ENCODE data around the gene PRKAR1B.

DNA sequence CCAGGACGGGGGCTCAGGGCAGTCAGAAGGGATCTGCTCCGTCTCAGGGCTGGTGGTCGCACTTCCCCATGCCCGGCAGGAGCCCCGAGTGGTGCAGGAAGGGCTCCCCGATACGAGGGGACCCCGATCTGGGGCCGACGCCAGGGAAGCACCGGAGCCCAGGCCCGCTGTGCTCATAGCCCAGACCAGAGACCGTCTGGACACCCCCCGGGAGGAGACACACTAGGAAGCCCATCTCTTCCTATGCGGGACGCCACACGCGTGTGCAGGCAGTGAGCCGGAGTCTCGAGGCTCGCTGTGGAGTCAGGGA lies 167.7 kb downstream of the PRKAR1B start:
- TF ChIP-seq, protein P1, sequence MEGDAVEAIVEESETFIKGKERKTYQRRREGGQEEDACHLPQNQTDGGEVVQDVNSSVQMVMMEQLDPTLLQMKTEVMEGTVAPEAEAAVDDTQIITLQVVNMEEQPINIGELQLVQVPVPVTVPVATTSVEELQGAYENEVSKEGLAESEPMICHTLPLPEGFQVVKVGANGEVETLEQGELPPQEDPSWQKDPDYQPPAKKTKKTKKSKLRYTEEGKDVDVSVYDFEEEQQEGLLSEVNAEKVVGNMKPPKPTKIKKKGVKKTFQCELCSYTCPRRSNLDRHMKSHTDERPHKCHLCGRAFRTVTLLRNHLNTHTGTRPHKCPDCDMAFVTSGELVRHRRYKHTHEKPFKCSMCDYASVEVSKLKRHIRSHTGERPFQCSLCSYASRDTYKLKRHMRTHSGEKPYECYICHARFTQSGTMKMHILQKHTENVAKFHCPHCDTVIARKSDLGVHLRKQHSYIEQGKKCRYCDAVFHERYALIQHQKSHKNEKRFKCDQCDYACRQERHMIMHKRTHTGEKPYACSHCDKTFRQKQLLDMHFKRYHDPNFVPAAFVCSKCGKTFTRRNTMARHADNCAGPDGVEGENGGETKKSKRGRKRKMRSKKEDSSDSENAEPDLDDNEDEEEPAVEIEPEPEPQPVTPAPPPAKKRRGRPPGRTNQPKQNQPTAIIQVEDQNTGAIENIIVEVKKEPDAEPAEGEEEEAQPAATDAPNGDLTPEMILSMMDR (IDR thresholded peaks at IDR 0.05; ENCODE audit: insufficient read depth, low read depth, low read length) = no peak
- TF ChIP-seq EZH2 (IDR thresholded peaks at IDR 0.05; ENCODE audit: insufficient read depth, low read length) = no peak

Data from astrocyte (in vitro differentiated cells and primary cell).